DND-41 (cell line): ENCODE data around the gene SRRM2.

ENCODE experiments used
- ATAC-seq: fragments of 200-7000 bp; cut with Tn5 transposase; 3 replicates; pipeline ENCODE4 v1.9.1; 2021; ENCODE audit warnings: low read depth; ENCODE audit not compliant: insufficient read depth
- DNase-seq: peaks from one replicate; pipeline ENCODE4 v3.0.0-alpha.2; 2020
- H2AFZ ChIP-seq: 2 replicates; pipeline ENCODE4 v1.6.0; 2012; ENCODE audit warnings: low read depth, low read length
- H3K27ac ChIP-seq: 2 replicates; pipeline ENCODE4 v1.5.1; 2012; ENCODE audit warnings: low read length, inconsistent platforms
- H3K27me3 ChIP-seq: fragments of 200-600 bp; sonication (generic); 2 replicates; pipeline ENCODE4 v1.6.0; 2012; ENCODE audit warnings: low read length, mild to moderate bottlenecking, inconsistent platforms; ENCODE audit not compliant: insufficient read depth, poor library complexity
- H3K36me3 ChIP-seq: 2 replicates; pipeline ENCODE4 v1.5.1; 2012; ENCODE audit warnings: low read length, inconsistent platforms; ENCODE audit not compliant: insufficient read depth
- H3K4me1 ChIP-seq: 2 replicates; pipeline ENCODE4 v1.5.1; 2012; ENCODE audit warnings: mild to moderate bottlenecking, low read length; ENCODE audit not compliant: insufficient read depth
- H3K4me2 ChIP-seq: 2 replicates; pipeline ENCODE4 v1.6.0; 2012; ENCODE audit warnings: mild to moderate bottlenecking, moderate library complexity, low read length, inconsistent platforms; ENCODE audit not compliant: insufficient read depth
- H3K4me3 ChIP-seq, 2 experiments: fragments of 200-600 bp in 1 of 2; shearing (Covaris generic) in 1 of 2; 2 replicates each; pipeline ENCODE4 v1.5.1; 2012 to 2016; ENCODE audit warnings: inconsistent platforms in 2 of 2, low read length in 2 of 2, mild to moderate bottlenecking in 2 of 2, low read depth in 1 of 2, moderate library complexity in 1 of 2
- H3K79me2 ChIP-seq: 2 replicates; pipeline ENCODE4 v1.6.0; 2012; ENCODE audit warnings: low read length, inconsistent platforms; ENCODE audit not compliant: insufficient read depth
- H3K9ac ChIP-seq: 2 replicates; pipeline ENCODE4 v1.6.0; 2012; ENCODE audit warnings: low read depth, mild to moderate bottlenecking, inconsistent platforms, low read length, moderate library complexity
- H3K9me3 ChIP-seq: 2 replicates; pipeline ENCODE4 v1.5.1; 2012; ENCODE audit warnings: low read length, moderate library complexity, mild to moderate bottlenecking, inconsistent platforms; ENCODE audit not compliant: insufficient read depth, severe bottlenecking
- H4K20me1 ChIP-seq: 2 replicates; pipeline ENCODE4 v1.6.0; 2012; ENCODE audit warnings: low read length; ENCODE audit not compliant: insufficient read depth
- CTCF ChIP-seq: IDR thresholded peaks from 2 replicates; pipeline ENCODE4 v1.5.1; 2012; ENCODE audit warnings: borderline replicate concordance, low read length, moderate library complexity, mild to moderate bottlenecking; ENCODE audit not compliant: poor library complexity, severe bottlenecking; ENCODE audit errors: extremely low read depth
- EZH2 ChIP-seq: IDR thresholded peaks from 3 replicates; pipeline ENCODE4 v1.6.1; 2012; ENCODE audit warnings: borderline replicate concordance, low read depth, mild to moderate bottlenecking, moderate library complexity, low read length, inconsistent platforms; ENCODE audit not compliant: severe bottlenecking

Gene SRRM2

GRCh38 chr16:2771496-2772402, 19.3 kb downstream of the SRRM2 start:
- Histone ChIP-seq H3K27ac (no peak overlapping the region), H2AFZ (no peak overlapping the region), H4K20me1 (peaks cover 85% of the 10 kb centered on the region), H3K4me2 (no peak overlapping the region), H3K9me3 (no peaks in the 10 kb centered on the region), H3K4me3 (no peak overlapping the region), H3K9ac (no peak overlapping the region), H3K27me3 (no peaks in the 10 kb centered on the region), H3K79me2 (peaks cover 64% of the 10 kb centered on the region), H3K36me3 (peaks cover 87% of the 10 kb centered on the region), H3K4me1 (peaks cover 22% of the 10 kb centered on the region)
- ATAC-seq (0 out of 3 replicates have a peak, but pooled peaks have one; percentile 4), DNase-seq (no peak)
- TF ChIP-seq CTCF (no peak), EZH2 (no peak)

- no peak for ATAC-seq
- DNase-seq: no peak
- Histone ChIP-seq H3K79me2 (peaks cover 65% of the 10 kb centered on the region), H4K20me1 (peaks cover 69% of the 10 kb centered on the region), H2AFZ (no peak overlapping the region), H3K36me3 (peaks cover 71% of the 10 kb centered on the region), H3K4me3 (no peak overlapping the region), H3K27me3 (no peaks in the 10 kb centered on the region), H3K27ac (0 out of 2 replicates have a peak overlapping the region, but pooled peaks have one; percentile 24), H3K4me1 (peaks cover 27% of the 10 kb centered on the region), H3K9me3 (no peaks in the 10 kb centered on the region), H3K9ac (no peak overlapping the region), H3K4me2 (no peak overlapping the region)
- no peak for TF ChIP-seq EZH2
- TF ChIP-seq CTCF: no peak
Observed at GRCh38 chr16:2773188-2773968, 20.9 kb downstream of the SRRM2 start.

- Histone ChIP-seq H3K27ac (no peak overlapping the region), H3K79me2 (peaks cover 63% of the 10 kb centered on the region), H3K27me3 (no peaks in the 10 kb centered on the region), H3K4me1 (peaks cover 34% of the 10 kb centered on the region), H3K9ac (no peak overlapping the region), H3K9me3 (no peaks in the 10 kb centered on the region), H4K20me1 (peaks cover 60% of the 10 kb centered on the region), H2AFZ (no peak overlapping the region), H3K4me3 (no peak overlapping the region), H3K4me2 (peak overlapping the region; percentile 84), H3K36me3 (peaks cover 61% of the 10 kb centered on the region)
- ATAC-seq (no peak), DNase-seq (no peak)
- no peak for TF ChIP-seq EZH2
- no peak for TF ChIP-seq CTCF
Observed at GRCh38 chr16:2774161-2774891, 21.9 kb downstream of the SRRM2 start.
